ENCODE measurements around the gene RPTOR. TPM values are rescaled to one million over a fixed set of nuclear protein-coding genes. Genes with fewer than 3 reads are reported as not detected.

Gene RPTOR
- total and polyA plus RNA-seq, 10 of the 15 experiments (the other 5 are each of a cell fraction or from before 2014, with no cell fraction given) = 0.18 to 32.1 (median 7.8) TPM

DNA sequence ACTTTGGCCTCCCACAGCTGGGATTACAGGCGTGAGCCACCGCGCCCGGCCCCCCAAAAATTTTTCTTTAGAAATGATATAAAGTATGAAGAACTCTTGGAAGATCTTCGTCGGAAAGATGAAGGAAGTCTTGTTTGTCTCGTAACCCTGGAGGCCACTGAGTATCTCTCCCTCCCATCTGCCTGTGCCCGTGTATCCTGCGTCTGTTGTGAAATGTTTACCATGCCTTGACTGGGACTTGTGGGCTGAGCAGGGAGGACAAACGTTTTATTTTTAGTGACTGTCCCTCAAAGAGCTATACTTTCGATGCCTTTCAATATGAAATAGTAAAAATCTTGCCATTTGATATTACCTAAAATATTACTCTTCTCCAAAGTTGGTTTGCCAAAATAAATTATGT, 121.2 kb downstream of the RPTOR start:
- BruUV-seq (replicated peaks) = no TSS peak
- in situ Hi-C loops (cut with MboI) (no loop called here), intact Hi-C loops (cut with micrococcal nuclease; ENCODE audit: unreplicated experiment) (no loop called here)
- Histone ChIP-seq H4K20me1 (ENCODE audit: control insufficient read depth, insufficient read depth) (no peaks in the 10 kb centered on the region), H3K9ac (ENCODE audit: control insufficient read depth, insufficient read depth, low read length) (no peak overlapping the region), H3K79me2 (ENCODE audit: control insufficient read depth, insufficient read depth, low read length) (peaks cover 1% of the 10 kb centered on the region; the same call in 1 of the 2 replicates), H3K27ac (ENCODE audit: control insufficient read depth, insufficient read depth) (no peak overlapping the region), H3K9me3 (replicated peaks; ENCODE audit: control insufficient read depth, insufficient read depth, low read length) (no peaks in the 10 kb centered on the region), H3K4me1 (ENCODE audit: control insufficient read depth, insufficient read depth, low read length) (peaks cover 14% of the 10 kb centered on the region), H3K36me3 (ENCODE audit: control insufficient read depth in 2 of 2, insufficient read depth in 2 of 2, low read length in 1 of 2) (no peaks in the 10 kb centered on the region; a peak in 2 of 4 replicates), H2AFZ (ENCODE audit: control insufficient read depth, low read depth, low read length) (no peak overlapping the region), H3K4me2 (ENCODE audit: control insufficient read depth, insufficient read depth) (no peak overlapping the region), H3K4me3 (no peak overlapping the region), H3K27me3 (replicated peaks in 1 of 2; ENCODE audit: control insufficient read depth in 2 of 2, insufficient read depth in 2 of 2, low read length in 1 of 2) (no peaks in the 10 kb centered on the region)
- TF ChIP-seq RELA (IDR thresholded peaks at IDR 0.05; ENCODE audit: borderline replicate concordance, partially characterized antibody) = no peak
- no peak for TF ChIP-seq MEF2B (IDR thresholded peaks at IDR 0.05; ENCODE audit: partially characterized antibody, poor library complexity, severe bottlenecking)
- no peak for TF ChIP-seq EZH2 (IDR thresholded peaks at IDR 0.05; ENCODE audit: borderline replicate concordance, control insufficient read depth, low read depth, low read length)
- TF ChIP-seq, protein P1, sequence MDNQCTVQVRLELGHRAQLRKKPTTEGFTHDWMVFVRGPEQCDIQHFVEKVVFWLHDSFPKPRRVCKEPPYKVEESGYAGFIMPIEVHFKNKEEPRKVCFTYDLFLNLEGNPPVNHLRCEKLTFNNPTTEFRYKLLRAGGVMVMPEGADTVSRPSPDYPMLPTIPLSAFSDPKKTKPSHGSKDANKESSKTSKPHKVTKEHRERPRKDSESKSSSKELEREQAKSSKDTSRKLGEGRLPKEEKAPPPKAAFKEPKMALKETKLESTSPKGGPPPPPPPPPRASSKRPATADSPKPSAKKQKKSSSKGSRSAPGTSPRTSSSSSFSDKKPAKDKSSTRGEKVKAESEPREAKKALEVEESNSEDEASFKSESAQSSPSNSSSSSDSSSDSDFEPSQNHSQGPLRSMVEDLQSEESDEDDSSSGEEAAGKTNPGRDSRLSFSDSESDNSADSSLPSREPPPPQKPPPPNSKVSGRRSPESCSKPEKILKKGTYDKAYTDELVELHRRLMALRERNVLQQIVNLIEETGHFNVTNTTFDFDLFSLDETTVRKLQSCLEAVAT (IDR thresholded peaks at IDR 0.05) = no peak
- no peak for TF ChIP-seq DPF2 (IDR thresholded peaks at IDR 0.05)
- TF ChIP-seq, protein P2, sequence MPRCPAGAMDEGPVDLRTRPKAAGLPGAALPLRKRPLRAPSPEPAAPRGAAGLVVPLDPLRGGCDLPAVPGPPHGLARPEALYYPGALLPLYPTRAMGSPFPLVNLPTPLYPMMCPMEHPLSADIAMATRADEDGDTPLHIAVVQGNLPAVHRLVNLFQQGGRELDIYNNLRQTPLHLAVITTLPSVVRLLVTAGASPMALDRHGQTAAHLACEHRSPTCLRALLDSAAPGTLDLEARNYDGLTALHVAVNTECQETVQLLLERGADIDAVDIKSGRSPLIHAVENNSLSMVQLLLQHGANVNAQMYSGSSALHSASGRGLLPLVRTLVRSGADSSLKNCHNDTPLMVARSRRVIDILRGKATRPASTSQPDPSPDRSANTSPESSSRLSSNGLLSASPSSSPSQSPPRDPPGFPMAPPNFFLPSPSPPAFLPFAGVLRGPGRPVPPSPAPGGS (IDR thresholded peaks at IDR 0.05; ENCODE audit: borderline replicate concordance, insufficient read depth, low read depth, low read length, poor library complexity, severe bottlenecking) = no peak
- TF ChIP-seq EED (IDR thresholded peaks at IDR 0.05; ENCODE audit: low read depth) = no peak
- TF ChIP-seq ZNF217 (IDR thresholded peaks at IDR 0.05) = no peak
- TF ChIP-seq CREB1 (IDR thresholded peaks at IDR 0.05; ENCODE audit: low read depth) = no peak
- TF ChIP-seq SMC3 (IDR thresholded peaks at IDR 0.05; ENCODE audit: borderline replicate concordance, low read length) = no peak
- no peak for TF ChIP-seq STAT3 (IDR thresholded peaks at IDR 0.05; ENCODE audit: low read depth, low read length)
- no peak for TF ChIP-seq SMARCA5 (IDR thresholded peaks at IDR 0.05)
- TF ChIP-seq RB1 (IDR thresholded peaks at IDR 0.05; ENCODE audit: borderline replicate concordance) = no peak
- no peak for TF ChIP-seq ATF3 (IDR thresholded peaks at IDR 0.05; ENCODE audit: borderline replicate concordance, extremely low read depth, low read depth, low read length)
- TF ChIP-seq, protein P3, sequence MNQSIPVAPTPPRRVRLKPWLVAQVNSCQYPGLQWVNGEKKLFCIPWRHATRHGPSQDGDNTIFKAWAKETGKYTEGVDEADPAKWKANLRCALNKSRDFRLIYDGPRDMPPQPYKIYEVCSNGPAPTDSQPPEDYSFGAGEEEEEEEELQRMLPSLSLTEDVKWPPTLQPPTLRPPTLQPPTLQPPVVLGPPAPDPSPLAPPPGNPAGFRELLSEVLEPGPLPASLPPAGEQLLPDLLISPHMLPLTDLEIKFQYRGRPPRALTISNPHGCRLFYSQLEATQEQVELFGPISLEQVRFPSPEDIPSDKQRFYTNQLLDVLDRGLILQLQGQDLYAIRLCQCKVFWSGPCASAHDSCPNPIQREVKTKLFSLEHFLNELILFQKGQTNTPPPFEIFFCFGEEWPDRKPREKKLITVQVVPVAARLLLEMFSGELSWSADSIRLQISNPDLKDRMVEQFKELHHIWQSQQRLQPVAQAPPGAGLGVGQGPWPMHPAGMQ (IDR thresholded peaks at IDR 0.05; ENCODE audit: borderline replicate concordance) = no peak
- no peak for TF ChIP-seq TARDBP (IDR thresholded peaks at IDR 0.05; ENCODE audit: borderline replicate concordance)
- TF ChIP-seq GATAD2B (conservative IDR thresholded peaks at IDR 0.05; ENCODE audit: low read depth) = no peak
- no peak for TF ChIP-seq POLR2A (IDR thresholded peaks at IDR 0.05; ENCODE audit: low read depth, low read length)
- TF ChIP-seq, protein P4, sequence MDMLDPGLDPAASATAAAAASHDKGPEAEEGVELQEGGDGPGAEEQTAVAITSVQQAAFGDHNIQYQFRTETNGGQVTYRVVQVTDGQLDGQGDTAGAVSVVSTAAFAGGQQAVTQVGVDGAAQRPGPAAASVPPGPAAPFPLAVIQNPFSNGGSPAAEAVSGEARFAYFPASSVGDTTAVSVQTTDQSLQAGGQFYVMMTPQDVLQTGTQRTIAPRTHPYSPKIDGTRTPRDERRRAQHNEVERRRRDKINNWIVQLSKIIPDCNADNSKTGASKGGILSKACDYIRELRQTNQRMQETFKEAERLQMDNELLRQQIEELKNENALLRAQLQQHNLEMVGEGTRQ (IDR thresholded peaks at IDR 0.05; ENCODE audit: borderline replicate concordance, low read depth, low read length) = no peak
- TF ChIP-seq, protein P5, sequence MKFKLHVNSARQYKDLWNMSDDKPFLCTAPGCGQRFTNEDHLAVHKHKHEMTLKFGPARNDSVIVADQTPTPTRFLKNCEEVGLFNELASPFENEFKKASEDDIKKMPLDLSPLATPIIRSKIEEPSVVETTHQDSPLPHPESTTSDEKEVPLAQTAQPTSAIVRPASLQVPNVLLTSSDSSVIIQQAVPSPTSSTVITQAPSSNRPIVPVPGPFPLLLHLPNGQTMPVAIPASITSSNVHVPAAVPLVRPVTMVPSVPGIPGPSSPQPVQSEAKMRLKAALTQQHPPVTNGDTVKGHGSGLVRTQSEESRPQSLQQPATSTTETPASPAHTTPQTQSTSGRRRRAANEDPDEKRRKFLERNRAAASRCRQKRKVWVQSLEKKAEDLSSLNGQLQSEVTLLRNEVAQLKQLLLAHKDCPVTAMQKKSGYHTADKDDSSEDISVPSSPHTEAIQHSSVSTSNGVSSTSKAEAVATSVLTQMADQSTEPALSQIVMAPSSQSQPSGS (IDR thresholded peaks at IDR 0.05; ENCODE audit: low read length) = no peak
- FAIRE-seq (no peak), ATAC-seq (no peak), DNase-seq (ENCODE audit: low read depth, low spot score) (no peak)
- 80% methylated on average over 11 of the region's 11 CpGs for WGBS (ENCODE audit: insufficient coverage, insufficient replicate concordance, low lambda C conversion rate, missing lambda C conversion rate)
- SMC1A ChIA-PET (ENCODE audit: uncharacterized antibody, unreplicated experiment) = no interaction called here
- POLR2A ChIA-PET = no interaction called here
- CTCF ChIA-PET = interaction anchor here (0.8 to 1.3 kb wide), 2 partner anchors 9 to 16 kb away, joined by 3 to 4 read pairs; no protein-coding TSS in a partner anchor
- RAD21 ChIA-PET (ENCODE audit: unreplicated experiment) = no interaction called here
